ENCODE data around the gene ZNF641. TPM values are rescaled to one million over a fixed set of nuclear protein-coding genes. Genes with fewer than 3 reads are reported as not detected.
"Not testable (repeated sequence)": the region's sequence is repeated elsewhere in the genome, so short reads cannot be mapped to it uniquely, and the experiment has no call there.

The ZNF641 gene
- total RNA-seq, 2 donors from 2014 or later: 9.2 to 17.1 TPM

- intact Hi-C loops (cut with DNase I): no loop called here
Observed at GRCh38 chr12:48340943-48341342, 9.8 kb downstream of the ZNF641 start.

GRCh38 chr12:48339442-48340117 lies 11.1 kb downstream of the ZNF641 start:
- DNase-seq: no peak
- TF ChIP-seq CTCF (IDR thresholded peaks at IDR 0.05) (no peak), POLR2A (IDR thresholded peaks at IDR 0.05) (no peak)
- Histone ChIP-seq H3K27ac (no peak overlapping the region), H3K9me3 (no peaks in the 10 kb centered on the region), H3K4me1 (no peaks in the 10 kb centered on the region), H3K36me3 (replicated peaks in 1 of 2; ENCODE audit: insufficient read depth in 1 of 2, low read depth in 2 of 2) (peaks cover 0 to 12% of the 10 kb centered on the region in 2 donors), H3K4me3 (no peak overlapping the region), H3K27me3 (no peaks in the 10 kb centered on the region)
- intact Hi-C loops (cut with DNase I): no loop called here
- ATAC-seq: no peak
- WGBS, 2 donors: 88 to 92% methylated on average over 3 of the region's 3 CpGs

More at GRCh38 chr12:48340943-48341342, 9.8 kb downstream of the ZNF641 start:
- no peaks in the 10 kb centered on the region for H3K9me3 ChIP-seq
- no peak for ATAC-seq
- TF ChIP-seq CTCF (IDR thresholded peaks at IDR 0.05) (no peak), POLR2A (IDR thresholded peaks at IDR 0.05) (no peak)
- H3K4me3 ChIP-seq: no peak overlapping the region
- no peak overlapping the region for H3K27ac ChIP-seq
- DNase-seq: no peak
- H3K27me3 ChIP-seq: no peaks in the 10 kb centered on the region
- H3K4me1 ChIP-seq: no peaks in the 10 kb centered on the region
- WGBS, 2 donors: 87 to 88% methylated on average over 2 of the region's 2 CpGs
- H3K36me3 ChIP-seq (replicated peaks in 1 of 2; ENCODE audit: insufficient read depth in 1 of 2, low read depth in 2 of 2): peaks cover 0 to 18% of the 10 kb centered on the region in 2 donors

GRCh38 chr12:48336564-48336963 lies 14.2 kb downstream of the ZNF641 start:
- ATAC-seq (no peak), DNase-seq (no peak)
- intact Hi-C loops (cut with DNase I): no loop called here

GRCh38 chr12:48336061-48336460 lies 14.7 kb downstream of the ZNF641 start:
- 81 to 84% methylated on average over 2 of the region's 2 CpGs for WGBS, 2 donors
- intact Hi-C loops (cut with DNase I): no loop called here
- no peaks in the 10 kb centered on the region for H3K4me1 ChIP-seq
- no peak overlapping the region for H3K4me3 ChIP-seq
- no peaks in the 10 kb centered on the region for H3K9me3 ChIP-seq
- H3K27ac ChIP-seq: no peak overlapping the region
- no peaks in the 10 kb centered on the region for H3K27me3 ChIP-seq
- TF ChIP-seq CTCF (IDR thresholded peaks at IDR 0.05) (no peak), POLR2A (IDR thresholded peaks at IDR 0.05) (no peak)
- ATAC-seq: no peak
- H3K36me3 ChIP-seq (replicated peaks in 1 of 2; ENCODE audit: insufficient read depth in 1 of 2, low read depth in 2 of 2): peaks cover 0 to under 1% of the 10 kb centered on the region in 2 donors
- DNase-seq: no peak

More at GRCh38 chr12:48336564-48336963, 14.2 kb downstream of the ZNF641 start:
- H3K36me3 ChIP-seq (replicated peaks in 1 of 2; ENCODE audit: insufficient read depth in 1 of 2, low read depth in 2 of 2): peaks cover 0 to 3% of the 10 kb centered on the region in 2 donors
- no peak overlapping the region for H3K27ac ChIP-seq
- no peak for TF ChIP-seq POLR2A (IDR thresholded peaks at IDR 0.05)
- TF ChIP-seq CTCF (IDR thresholded peaks at IDR 0.05): no peak
- no peaks in the 10 kb centered on the region for H3K9me3 ChIP-seq
- no peak overlapping the region for H3K4me3 ChIP-seq
- H3K27me3 ChIP-seq: no peaks in the 10 kb centered on the region
- WGBS, 2 donors: 68 to 69% methylated on average over 4 of the region's 4 CpGs
- H3K4me1 ChIP-seq: no peaks in the 10 kb centered on the region

- Histone ChIP-seq H3K27me3 (no peaks in the 10 kb centered on the region), H3K9me3 (no peaks in the 10 kb centered on the region), H3K4me1 (no peaks in the 10 kb centered on the region), H3K4me3 (no peak overlapping the region), H3K36me3 (replicated peaks in 1 of 2; ENCODE audit: insufficient read depth in 1 of 2, low read depth in 2 of 2) (no peaks in the 10 kb centered on the region), H3K27ac (no peak overlapping the region)
- WGBS, 2 donors: 81 to 86% methylated on average over 5 of the region's 5 CpGs
- DNase-seq (no peak), ATAC-seq (no peak)
- TF ChIP-seq CTCF (IDR thresholded peaks at IDR 0.05) (no peak), POLR2A (IDR thresholded peaks at IDR 0.05) (no peak)
- intact Hi-C loops (cut with DNase I): no loop called here
Observed at GRCh38 chr12:48334808-48335207, 15.9 kb downstream of the ZNF641 start.

GRCh38 chr12:48333680-48334079 lies 17.0 kb downstream of the ZNF641 start:
- H3K4me1 ChIP-seq; ATAC-seq; intact Hi-C loops (cut with DNase I); H3K27me3 ChIP-seq; H3K27ac ChIP-seq; H3K4me3 ChIP-seq; H3K36me3 ChIP-seq (replicated peaks in 1 of 2; ENCODE audit: insufficient read depth in 1 of 2, low read depth in 2 of 2); H3K9me3 ChIP-seq; DNase-seq: not testable (repeated sequence)
- 100% methylated on average over 14 of the region's 26 CpGs; no CpG with 5 or more reads in 1 of the 2 donors for WGBS, 2 donors
